Skeletal muscle cell (primary cell): Measurements from ENCODE around the gene OVOL2.
"Not testable (repeated sequence)": the region's sequence is repeated elsewhere in the genome, so short reads cannot be mapped to it uniquely, and the experiment has no call there.

Experiments
- DNase-seq: peaks from one replicate; pipeline ENCODE4 v3.0.0-alpha.2; 2010; ENCODE audit warnings: low read depth
- H3K4me3 ChIP-seq: 2 replicates; pipeline ENCODE4 v1.5.1; 2011; ENCODE audit warnings: low read depth, mild to moderate bottlenecking, control low read depth, low read length, moderate library complexity

OVOL2 gene

GRCh38 chr20:18057101-18057993 is at the start of gene OVOL2:
Gene OVOL2, minus strand, starts transcription at chr20:18057916. Its CDS starts 282 bp downstream, at chr20:18057634.
- H3K4me3 ChIP-seq = peak within 1 kb of the TSS; percentile 30
- no peak for DNase-seq

GRCh38 chr20:18103497-18103896 is 45.8 kb upstream of the OVOL2 start:
- DNase-seq = no peak
- no peak overlapping the region for H3K4me3 ChIP-seq

- no peak overlapping the region for H3K4me3 ChIP-seq
- no peak for DNase-seq
Observed at GRCh38 chr20:18101125-18101810, 43.6 kb upstream of the OVOL2 start.

- not testable (repeated sequence) for DNase-seq, H3K4me3 ChIP-seq
Observed at GRCh38 chr20:18100569-18100968, 42.9 kb upstream of the OVOL2 start.

- no peak for DNase-seq
- H3K4me3 ChIP-seq = no peak overlapping the region
Observed at GRCh38 chr20:18094191-18094590, 36.5 kb upstream of the OVOL2 start.

GRCh38 chr20:18093388-18093787 is 35.7 kb upstream of the OVOL2 start:
- DNase-seq = no peak
- no peak overlapping the region for H3K4me3 ChIP-seq

GRCh38 chr20:18092890-18093289 is 35.2 kb upstream of the OVOL2 start:
- H3K4me3 ChIP-seq = no peak overlapping the region
- DNase-seq = no peak

- DNase-seq = no peak
- H3K4me3 ChIP-seq = no peak overlapping the region
Observed at GRCh38 chr20:18091623-18092022, 33.9 kb upstream of the OVOL2 start.

- no peak for DNase-seq
- no peak overlapping the region for H3K4me3 ChIP-seq
Observed at GRCh38 chr20:18090477-18090876, 32.8 kb upstream of the OVOL2 start.

GRCh38 chr20:18090044-18090443 is 32.3 kb upstream of the OVOL2 start:
- no peak overlapping the region for H3K4me3 ChIP-seq
- no peak for DNase-seq

GRCh38 chr20:18088841-18089240 is 31.1 kb upstream of the OVOL2 start:
- H3K4me3 ChIP-seq, DNase-seq: not testable (repeated sequence)

- H3K4me3 ChIP-seq, DNase-seq: not testable (repeated sequence)
Observed at GRCh38 chr20:18088298-18088697, 30.6 kb upstream of the OVOL2 start.

GRCh38 chr20:18087054-18087453 is 29.3 kb upstream of the OVOL2 start:
- no peak overlapping the region for H3K4me3 ChIP-seq
- no peak for DNase-seq

- not testable (repeated sequence) for H3K4me3 ChIP-seq, DNase-seq
Observed at GRCh38 chr20:18080836-18081235, 23.1 kb upstream of the OVOL2 start.

- no peak for DNase-seq
- no peak overlapping the region for H3K4me3 ChIP-seq
Observed at GRCh38 chr20:18079756-18080353, 22.1 kb upstream of the OVOL2 start.

- no peak for DNase-seq
- H3K4me3 ChIP-seq = no peak overlapping the region
Observed at GRCh38 chr20:18077157-18077556, 19.4 kb upstream of the OVOL2 start.

GRCh38 chr20:18072532-18072931 is 14.8 kb upstream of the OVOL2 start:
- H3K4me3 ChIP-seq = no peak overlapping the region

GRCh38 chr20:18066421-18067333 is 9.0 kb upstream of the OVOL2 start:
- H3K4me3 ChIP-seq = no peak overlapping the region
- no peak for DNase-seq

More at GRCh38 chr20:18072532-18072931, 14.8 kb upstream of the OVOL2 start:
- DNase-seq = no peak

GRCh38 chr20:18063676-18064075 is 6.0 kb upstream of the OVOL2 start:
- no peak for DNase-seq
- H3K4me3 ChIP-seq = no peak overlapping the region
